HPDE6-E6E7 (cell line): ENCODE data around the gene LRPAP1.

Experiments used
- DNase-seq: peaks from one replicate; pipeline ENCODE4 v3.0.0; 2011; ENCODE audit warnings: missing footprints; ENCODE audit errors: extremely low spot score

The LRPAP1 gene

DNA sequence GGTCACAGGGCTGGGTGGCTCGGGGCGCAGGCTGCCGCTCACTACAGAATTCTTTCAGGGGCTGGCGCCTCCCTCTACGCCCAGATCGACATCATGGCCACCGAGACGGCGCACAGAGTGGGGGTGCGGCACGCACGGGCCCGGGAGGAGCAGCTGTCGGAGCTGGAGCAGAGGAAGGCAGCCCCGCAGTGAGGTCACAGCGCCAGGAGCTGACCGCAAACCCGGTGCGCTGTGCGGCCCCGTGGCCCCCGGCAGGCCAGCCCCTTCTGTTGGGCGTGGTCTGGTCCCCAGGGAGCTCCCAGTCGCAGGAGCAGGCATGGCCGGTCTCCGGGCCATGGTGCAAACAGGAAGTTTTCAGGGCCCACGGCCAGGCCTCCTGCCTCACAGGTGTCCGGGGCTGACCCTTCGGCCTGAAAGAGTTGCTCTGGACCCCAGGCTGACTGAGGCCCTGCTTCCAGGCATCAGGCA is 31.6 kb downstream of the LRPAP1 start:
- no peak for DNase-seq

DNA sequence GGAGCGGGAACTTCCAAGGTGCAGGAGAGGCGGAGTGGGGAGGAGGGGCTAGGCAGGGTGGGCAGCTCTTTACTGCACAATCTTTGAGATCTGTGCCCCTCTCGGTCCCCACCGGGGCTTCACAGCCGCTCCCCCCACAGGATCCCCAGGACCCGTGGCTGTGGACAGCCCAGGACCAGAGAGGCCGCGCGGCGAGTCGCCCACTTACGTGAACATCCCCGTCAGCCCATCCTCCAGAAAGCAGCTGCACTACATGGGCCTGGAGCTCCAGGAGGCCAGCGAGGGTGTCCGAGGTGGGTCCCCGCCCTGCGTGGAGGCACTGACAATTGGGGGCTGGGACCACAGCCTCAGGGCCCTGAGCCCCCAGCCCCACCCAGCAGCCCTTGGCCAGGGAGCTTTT is 32.1 kb downstream of the LRPAP1 start:
- DNase-seq = no peak

DNA sequence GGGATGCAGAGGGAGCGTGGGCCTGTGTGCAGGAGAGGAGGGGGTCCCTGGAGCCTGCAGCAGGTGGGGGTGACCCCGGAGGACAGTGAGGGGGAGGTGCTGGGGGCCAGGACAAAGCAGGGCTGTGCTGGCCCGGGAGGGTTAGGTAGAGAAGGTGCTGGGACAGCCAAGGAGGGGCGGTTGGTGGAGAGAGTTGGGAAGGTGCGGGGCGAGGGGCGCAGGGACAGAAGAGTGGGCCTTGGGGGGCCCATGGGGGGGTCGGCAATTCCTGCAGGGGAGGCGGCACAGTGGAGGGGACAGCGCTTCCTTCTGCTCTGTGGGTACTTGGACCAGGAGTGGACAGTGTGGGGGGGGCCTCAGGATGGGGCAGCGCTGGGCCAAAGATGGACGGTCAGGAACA is 32.5 kb downstream of the LRPAP1 start:
- DNase-seq = no peak

DNA sequence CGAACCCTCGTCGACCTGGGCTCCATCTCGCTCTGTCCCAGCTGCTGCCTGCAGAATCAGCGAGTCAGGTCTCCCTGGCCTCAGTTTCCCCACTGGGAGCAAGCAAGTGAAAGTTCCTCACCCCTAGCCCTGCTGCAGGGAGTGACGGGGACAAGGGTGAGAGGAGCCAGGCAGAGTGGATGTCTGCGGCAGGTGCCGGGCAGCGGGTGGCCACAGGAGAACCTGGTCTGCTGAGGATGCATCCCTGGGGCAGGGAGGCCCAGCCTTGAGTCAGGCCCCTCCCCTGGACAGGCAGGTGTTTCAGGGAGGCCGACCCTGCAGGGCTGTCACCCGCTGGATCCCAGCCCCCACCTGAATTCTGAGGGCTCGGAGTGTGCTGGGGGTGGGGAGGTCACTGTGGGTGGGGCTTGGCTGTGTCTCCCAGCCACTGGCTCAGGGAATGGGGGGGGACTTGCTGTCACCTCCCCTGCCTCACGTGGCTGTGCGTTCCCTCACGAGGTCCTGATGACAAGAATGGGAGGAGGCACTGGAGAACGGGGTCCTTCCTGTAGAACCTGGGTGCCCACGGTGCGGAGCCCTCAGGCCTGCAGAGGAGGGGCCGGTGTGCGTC is 33.2 kb downstream of the LRPAP1 start:
- DNase-seq = no peak

DNA sequence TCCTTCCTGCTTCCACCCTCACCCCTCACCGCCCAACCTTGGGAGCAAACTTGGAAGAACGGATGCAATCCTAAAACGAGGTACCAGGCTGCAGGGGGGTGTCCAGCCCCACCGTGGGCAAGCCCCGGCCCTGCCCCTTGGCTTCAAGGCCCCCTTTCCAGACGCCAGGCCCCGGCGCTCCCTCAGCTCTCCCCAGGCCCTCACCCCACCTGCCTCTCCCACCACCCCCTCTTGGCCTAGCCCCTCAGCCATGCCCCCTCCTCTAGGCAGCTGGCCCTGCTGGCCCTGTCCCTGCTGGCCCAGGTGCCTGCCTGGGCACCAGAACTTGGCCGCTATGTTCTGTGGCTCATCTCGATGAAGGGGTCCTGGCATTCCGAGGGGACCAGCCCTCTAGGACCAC is 33.8 kb downstream of the LRPAP1 start:
- DNase-seq = no peak

DNA sequence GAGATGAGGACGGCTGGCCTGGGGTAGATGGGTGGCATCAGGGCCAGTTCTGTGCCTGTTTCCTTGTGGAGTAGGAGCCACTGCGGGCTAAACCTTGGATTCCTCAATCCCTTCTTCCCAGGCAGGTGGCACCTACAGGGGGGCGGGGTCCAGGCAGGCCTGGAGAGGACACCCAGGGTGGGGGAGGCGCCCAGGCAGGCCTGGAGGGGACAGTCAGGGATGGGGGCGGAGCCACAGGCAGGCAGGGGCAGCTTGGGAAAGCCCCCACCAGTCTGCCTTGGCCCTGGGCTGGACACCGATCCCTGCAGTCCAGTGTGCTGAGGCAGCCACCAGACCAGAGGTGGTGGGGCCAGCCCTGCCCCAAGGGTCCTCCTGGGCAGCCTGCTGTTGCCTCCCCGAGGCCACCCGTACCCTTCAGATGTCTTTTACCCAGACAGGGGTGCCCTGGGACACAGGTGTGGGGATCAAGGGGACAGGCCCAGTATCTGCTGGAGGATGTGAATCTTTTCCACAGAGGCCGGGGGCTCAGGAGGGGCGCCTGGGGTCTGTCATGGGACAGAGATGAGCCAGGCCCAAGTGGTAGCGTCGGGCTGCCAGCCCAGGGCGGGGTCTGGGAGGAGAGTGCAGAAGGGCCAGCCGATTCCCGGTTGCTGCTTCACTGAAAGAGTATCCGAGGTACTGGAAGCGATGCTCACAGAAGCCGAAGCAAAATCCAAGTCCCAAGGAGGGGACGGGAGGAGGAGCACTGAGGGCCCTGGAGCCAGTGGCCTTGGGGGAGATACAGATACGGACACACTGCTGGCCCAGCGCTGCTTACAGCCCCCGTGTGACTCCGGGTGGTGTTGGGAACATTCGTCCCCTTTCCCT is 34.5 kb downstream of the LRPAP1 start:
- DNase-seq = no peak

DNA sequence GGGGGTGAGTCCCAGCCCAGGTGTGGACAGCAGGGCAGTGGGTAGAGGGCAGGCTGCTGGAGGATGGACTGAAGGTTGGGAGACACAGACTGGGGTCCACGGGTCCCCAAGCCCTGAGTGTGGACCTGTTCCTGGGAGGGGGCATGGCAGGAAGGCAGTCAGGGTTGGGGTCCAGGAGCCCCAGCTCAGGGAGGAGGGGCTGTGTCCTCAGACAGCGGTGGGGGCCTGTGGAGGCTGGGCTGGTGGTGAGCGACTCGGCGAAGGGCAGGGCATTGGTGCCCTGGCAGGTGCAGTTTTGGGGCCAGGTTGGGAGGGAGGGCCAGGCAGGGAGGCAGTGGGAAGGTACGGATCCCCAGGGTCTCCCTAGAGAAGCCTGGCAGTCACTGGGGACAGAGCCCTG is 35.1 kb downstream of the LRPAP1 start:
- no peak for DNase-seq

DNA sequence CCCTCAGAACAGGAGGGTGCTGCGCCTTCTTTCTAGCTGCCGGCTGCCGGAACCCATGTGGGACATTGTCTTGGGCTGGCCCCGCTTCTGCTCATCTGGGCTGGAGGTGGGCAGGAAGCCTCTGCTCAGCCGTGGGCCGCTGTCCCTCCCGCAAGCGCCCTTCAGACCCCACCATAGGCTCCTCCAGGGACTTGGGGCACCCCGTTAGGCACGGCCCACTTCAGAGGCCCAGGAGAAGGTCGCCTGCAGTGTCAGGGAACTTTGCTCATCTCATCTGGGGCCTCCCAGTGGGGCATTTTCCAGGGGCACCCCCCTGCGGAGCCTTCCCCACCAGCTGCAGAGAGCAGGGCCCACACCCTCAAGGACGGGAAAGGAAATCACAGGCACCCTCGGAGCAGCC is 36.2 kb downstream of the LRPAP1 start:
- no peak for DNase-seq

DNA sequence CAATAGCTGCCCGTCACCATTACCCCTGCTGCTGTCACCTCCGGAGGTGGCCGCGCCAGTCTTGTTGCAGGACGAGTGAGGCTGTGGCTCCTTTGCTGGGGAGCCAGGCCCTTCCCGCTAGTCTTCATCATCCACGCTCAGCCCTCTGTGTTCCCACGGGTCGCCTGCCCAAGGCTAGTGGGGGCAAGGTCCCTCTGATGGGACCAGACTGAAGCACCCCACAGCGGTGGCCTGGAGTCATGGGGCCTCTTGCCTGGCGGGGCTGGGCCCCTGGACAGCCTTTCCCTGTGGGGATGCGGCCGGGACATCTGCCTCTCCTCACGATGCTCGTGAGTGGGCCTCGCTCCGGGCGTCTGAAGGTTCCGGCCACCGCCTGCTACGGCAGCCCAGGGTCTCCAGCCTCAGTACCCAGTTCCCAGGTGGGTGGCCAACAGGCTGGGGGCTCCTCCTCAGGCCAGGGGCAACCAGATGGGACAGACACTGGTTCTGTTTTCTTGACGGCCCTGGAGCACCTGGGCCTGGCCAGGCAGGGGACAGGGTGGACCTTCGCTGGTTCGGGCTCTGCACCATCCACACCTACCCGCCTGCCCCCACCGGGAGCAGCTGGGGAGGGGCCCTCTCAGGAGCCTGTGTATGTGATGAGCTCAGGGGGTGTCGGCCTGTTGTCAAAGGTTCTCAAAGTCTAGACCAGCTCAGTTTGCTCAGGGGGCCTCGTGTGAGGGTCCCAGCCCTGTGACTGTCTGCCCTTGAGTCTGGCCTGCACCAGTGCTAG is 36.8 kb downstream of the LRPAP1 start:
- no peak for DNase-seq

DNA sequence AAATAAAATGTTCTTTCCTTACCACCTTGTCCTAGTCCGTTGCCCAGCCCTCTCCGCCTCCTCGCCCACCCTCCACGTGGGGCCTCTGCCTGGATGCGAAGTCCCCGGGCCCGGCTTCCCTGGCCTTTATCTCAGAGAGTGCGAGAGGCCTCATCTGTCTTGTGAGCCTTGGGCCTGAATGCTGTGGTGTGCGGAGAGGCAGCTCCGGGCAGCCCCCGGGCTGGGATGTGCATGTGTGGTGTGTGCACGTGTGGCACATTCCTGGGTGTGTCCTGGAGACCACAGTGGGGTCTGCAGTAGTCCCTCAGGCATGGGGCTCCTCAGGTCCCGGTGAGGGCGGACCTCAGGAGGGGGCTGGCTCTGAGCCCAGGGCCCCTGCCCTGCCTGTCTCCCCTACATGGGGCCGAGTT is 37.8 kb downstream of the LRPAP1 start:
- DNase-seq = no peak

DNA sequence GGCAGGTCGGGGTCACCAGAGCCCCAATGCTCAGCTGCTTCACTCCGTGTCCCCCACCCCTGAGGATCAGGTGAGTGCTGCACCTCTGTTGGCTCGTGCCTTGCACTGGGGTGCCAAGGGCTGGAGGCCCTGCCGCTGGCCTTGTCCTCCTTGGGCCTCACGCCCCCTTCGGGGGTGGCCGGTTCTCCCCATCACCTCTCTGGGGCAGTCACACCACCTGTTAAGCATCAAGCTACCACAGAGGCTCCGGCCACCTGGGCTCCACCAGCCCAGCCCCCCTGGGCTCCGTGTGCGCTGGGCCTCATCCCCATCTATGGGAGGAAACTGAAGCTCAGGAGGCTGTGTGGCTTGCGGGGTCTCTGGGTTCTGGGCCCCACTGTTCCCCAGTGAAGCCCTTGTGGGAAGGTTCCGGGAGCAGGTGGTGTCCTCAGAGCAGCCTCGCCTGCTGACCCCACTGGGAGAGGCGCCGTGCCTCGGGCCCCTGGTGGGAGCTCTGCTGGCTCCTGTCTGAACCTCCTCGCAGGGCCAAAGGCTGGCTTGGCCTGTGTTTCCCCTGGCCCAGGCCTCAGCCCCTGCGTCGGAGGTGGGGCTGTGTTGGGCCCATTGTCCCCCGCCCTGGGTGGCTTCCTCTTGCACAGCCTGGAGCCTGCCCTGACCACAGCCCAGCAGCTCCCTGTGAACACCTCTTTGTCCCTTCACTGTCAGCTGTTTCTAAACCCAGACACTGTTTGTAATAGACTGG is 38.3 kb downstream of the LRPAP1 start:
- no peak for DNase-seq

DNA sequence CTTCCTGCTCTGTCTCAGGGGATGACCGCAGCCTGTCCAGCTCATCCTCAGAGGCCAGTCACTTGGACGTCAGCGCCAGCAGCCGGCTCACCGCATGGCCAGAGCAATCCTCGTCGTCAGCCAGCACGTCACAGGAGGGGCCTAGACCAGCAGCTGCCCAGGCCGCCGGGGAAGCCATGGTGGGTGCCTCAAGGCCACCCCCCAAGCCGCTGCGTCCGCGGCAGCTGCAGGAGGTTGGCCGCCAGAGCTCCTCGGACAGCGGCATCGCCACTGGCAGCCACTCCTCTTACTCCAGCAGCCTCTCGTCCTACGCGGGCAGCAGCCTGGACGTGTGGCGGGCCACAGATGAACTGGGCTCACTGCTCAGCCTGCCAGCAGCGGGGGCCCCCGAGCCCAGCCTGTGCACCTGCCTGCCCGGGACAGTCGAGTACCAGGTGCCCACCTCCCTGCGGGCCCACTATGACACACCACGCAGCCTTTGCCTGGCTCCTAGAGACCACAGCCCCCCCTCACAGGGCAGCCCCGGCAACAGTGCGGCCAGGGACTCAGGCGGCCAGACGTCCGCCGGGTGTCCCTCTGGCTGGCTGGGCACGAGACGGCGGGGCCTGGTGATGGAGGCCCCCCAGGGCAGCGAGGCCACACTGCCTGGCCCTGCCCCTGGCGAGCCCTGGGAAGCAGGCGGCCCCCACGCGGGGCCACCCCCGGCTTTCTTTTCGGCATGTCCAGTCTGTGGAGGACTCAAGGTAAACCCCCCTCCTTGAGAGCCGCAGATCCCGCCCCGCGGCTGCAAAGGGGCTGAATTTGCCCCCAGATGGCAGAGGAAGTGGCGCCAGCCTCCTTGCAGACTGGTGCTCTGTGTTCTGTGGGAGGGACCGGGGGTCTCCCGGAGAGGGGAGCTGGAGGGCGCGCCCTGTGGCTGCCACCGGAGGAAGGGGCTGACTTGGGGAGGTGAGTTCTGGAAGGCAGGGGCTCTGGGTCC is 39.2 kb downstream of the LRPAP1 start:
- no peak for DNase-seq

DNA sequence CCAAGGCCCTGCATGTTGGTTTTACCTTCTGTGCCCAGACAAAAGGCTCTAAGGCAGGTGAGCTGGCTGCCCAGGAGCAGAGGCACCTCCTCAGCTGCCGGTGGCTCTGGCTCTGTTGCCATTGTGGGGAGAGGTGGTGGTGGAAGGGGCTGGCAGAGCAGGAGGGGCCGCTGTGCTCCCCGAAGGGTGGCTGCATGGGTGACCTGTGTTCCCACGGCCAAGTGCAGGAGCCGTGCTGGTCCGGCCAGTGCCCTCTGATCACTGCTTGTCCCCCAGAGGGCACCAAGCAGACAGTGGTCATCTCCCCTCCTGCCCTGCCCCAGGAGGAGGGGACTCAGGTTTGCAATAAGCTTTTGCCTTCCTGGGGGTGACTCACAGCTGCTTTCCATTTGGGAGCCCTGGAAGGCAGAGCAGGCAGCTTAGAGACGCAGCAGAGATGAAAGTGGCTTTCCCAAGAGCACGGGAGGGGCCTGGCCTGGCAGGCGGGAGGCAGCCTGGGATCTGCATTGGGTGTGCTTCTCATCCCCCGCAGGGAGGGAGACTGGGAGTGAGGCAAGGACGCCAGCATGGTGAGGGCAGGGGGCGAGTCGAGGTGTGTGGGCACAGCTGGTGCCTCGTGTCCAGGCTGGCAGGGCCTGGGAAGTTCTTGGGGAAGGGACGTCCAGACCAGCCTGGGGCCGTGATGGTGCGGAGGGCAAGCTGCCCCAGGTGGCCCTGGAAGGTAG is 40.4 kb downstream of the LRPAP1 start:
- DNase-seq = no peak

DNA sequence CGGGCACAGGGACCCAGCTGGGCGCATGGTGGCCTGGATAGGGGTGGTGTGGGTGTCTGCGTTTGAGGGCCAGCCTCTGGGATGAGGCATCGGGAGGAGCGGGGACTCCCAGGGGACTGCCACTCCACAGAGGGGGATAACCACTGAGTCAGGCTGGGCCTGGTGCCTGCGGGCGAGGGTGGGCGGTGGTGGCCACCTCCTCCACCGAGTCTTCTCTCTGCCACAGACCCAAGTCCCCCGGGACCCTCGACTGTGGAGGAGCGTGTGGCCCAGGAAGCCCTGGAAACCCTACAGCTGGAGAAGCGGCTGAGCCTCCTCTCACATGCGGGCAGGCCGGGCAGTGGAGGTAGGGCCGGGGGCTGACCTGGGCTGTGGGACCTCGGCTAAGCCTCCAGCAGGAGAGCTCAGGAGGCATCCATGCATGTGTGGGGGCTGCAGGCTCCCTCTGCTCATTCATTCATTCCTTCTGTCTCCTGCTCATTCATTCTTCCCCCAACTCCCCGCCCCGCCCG is 42.7 kb downstream of the LRPAP1 start:
- no peak for DNase-seq

DNA sequence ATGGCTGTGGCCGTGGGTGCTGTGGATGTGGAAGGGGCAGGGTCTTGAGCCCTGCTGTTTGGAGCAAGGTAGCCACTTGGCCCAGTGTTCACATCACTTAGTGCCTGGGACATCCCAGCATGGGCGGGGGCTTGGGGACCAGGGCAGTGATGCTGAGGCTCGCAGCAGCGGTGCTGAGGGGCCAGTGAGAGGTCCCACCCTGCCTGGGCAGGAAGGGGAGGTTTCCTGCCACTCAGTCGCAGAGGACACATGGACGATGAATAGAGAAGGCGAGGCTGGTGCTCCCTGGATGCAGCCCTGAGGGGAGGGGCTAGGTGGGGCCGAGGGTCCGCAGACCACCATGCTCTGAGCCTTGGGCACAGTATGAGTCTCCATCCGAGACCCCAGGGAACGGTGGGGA is 43.4 kb downstream of the LRPAP1 start:
- DNase-seq = no peak

DNA sequence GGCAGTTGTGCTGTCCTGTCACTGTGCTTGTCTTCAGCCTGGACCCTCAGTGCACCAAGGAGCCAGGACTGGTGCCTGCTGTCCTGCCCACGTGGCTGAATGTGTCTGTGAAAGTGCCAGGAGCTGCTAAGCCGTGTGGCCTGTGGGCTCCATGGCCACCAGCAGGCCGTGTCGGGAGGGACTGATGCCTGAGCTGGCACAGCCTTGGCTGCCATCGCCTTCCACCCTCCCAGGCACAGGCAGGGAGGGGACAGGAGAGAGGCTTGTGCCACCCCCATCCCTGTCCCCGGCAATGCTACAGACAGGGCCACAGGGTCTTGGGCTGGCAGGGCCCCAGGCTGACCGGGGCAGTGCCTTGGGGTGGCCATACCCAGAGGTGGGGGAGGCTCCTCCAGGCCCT is 44.4 kb downstream of the LRPAP1 start:
- DNase-seq = no peak

DNA sequence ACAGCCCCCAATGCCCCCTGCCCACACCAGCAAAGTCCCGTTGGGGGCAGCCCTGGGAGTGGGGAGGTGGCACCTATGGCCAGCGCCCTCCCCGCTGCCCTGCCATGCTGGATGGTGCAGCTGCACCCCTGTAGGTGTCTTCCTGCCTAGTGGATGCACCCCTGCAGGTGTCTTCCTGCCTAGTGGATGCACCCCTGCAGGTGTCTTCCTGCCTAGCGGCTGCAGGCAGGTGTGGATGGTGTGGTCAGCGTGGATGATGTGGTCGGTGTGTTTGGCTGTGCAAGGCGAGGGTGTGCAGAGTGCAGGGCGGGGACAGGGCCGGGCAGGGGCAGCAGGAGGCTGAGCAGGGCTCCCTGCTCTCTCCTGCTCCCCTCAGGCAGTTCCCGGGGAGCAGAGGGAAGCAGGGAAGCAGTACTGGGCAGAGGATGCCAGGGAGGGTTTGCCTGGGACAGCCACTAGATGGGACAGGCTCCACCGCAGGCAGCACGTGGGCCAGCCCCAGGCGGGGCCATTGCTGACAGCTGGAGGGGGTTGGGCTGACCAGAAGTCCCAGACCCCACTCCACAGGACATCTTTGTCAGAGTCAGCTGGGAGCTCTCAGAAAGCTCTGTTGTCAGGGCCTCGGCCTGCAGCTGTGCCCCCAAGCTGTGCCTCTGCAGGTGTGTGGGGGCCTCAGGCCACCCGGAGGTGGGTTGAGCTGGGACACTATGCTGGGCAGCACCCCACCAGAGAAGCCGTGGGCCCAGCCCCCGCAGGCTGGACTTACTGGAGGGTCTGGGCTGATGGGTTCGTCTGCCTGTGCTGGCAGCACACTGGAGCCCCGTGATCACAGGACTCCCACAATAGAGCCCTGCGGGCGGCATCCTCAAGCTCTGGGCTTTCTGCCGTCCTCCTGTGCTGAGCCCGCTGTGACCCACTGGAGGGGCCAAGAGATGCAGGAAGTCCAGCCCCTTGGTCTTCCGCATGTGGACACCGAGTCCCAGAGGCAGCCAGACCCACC is 45.4 kb downstream of the LRPAP1 start:
- DNase-seq = no peak

DNA sequence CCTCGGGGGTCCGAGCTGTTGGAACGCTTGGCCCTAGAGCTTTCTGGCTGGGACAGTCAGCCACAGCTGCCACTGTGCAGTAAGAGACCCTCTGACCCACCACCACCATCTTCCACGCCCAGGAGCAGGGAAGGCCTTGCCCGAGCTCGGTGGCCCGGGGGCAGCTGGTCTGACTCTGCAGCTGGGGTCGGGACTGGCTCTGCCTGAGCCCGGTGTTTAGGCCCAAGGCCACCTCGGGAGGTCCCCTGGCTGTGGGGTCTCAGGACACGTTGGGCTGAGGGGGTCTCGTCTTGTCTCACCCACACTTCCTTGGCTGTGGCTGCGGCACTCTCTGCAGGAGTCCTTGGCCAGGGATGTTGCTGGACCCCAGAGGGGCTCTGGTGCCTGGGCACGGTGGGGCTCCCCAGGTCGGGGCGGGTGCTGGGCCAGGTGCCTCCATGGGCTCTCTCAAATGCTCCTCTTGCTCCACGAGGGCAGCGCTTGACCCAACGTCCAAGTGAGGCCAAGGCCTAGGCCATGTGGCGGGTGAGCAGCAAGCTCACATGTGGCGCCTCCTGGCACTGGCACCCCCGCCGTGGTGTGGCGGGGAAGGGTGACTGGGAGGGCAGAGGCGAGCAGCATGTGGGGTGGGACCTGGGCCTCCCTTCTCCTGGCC is 46.2 kb downstream of the LRPAP1 start:
- DNase-seq = no peak
